ENCODE measurements around the gene ZNF277.

Gene ZNF277

GRCh38 chr7:112293416-112293815 lies 86.9 kb downstream of the ZNF277 start:
- no peak for DNase-seq (ENCODE audit: low read depth)
- no peak overlapping the region for H3K4me3 ChIP-seq (ENCODE audit: low read depth, low read length)
- no peak for TF ChIP-seq CTCF (IDR thresholded peaks at IDR 0.05; ENCODE audit: control insufficient read depth, extremely low read depth, insufficient read depth)

GRCh38 chr7:112296432-112296831 lies 89.9 kb downstream of the ZNF277 start:
- no peak overlapping the region for H3K4me3 ChIP-seq (ENCODE audit: low read depth, low read length)
- TF ChIP-seq CTCF (IDR thresholded peaks at IDR 0.05; ENCODE audit: control insufficient read depth, extremely low read depth, insufficient read depth), result no peak
- DNase-seq (ENCODE audit: low read depth), result no peak

- TF ChIP-seq CTCF (IDR thresholded peaks at IDR 0.05; ENCODE audit: control insufficient read depth, extremely low read depth, insufficient read depth), result no peak
- no peak overlapping the region for H3K4me3 ChIP-seq (ENCODE audit: low read depth, low read length)
- DNase-seq (ENCODE audit: low read depth), result no peak
These were observed 91.2 kb downstream of the ZNF277 start for GRCh38 chr7:112297681-112298080.

- H3K4me3 ChIP-seq (ENCODE audit: low read depth, low read length), result no peak overlapping the region
- no peak for DNase-seq (ENCODE audit: low read depth)
- TF ChIP-seq CTCF (IDR thresholded peaks at IDR 0.05; ENCODE audit: control insufficient read depth, extremely low read depth, insufficient read depth), result no peak
These were observed 92.1 kb downstream of the ZNF277 start for GRCh38 chr7:112298543-112299100.

- no peak overlapping the region for H3K4me3 ChIP-seq (ENCODE audit: low read depth, low read length)
- no peak for DNase-seq (ENCODE audit: low read depth)
- no peak for TF ChIP-seq CTCF (IDR thresholded peaks at IDR 0.05; ENCODE audit: control insufficient read depth, extremely low read depth, insufficient read depth)
These were observed 93.6 kb downstream of the ZNF277 start for GRCh38 chr7:112300072-112300471.

- no peak overlapping the region for H3K4me3 ChIP-seq (ENCODE audit: low read depth, low read length)
- DNase-seq (ENCODE audit: low read depth), result no peak
- no peak for TF ChIP-seq CTCF (IDR thresholded peaks at IDR 0.05; ENCODE audit: control insufficient read depth, extremely low read depth, insufficient read depth)
These were observed 94.4 kb downstream of the ZNF277 start for GRCh38 chr7:112300831-112301407.

- H3K4me3 ChIP-seq (ENCODE audit: low read depth, low read length), result no peak overlapping the region
- TF ChIP-seq CTCF (IDR thresholded peaks at IDR 0.05; ENCODE audit: control insufficient read depth, extremely low read depth, insufficient read depth), result no peak
- peak; percentile 28 for DNase-seq (ENCODE audit: low read depth)
These were observed 96.1 kb downstream of the ZNF277 start for GRCh38 chr7:112302566-112302965.
